KMS-11 (cell line): ENCODE measurements around the gene KICS2.

ENCODE experiments used
- H2AFZ ChIP-seq: fragments of 200-600 bp; sonication (generic); 2 replicates; pipeline ENCODE4 v1.6.1; 2016; ENCODE audit warnings: antibody characterized with exemption, mixed run types, low read depth
- H3K27ac ChIP-seq: fragments of 200-600 bp; sonication (generic); 2 replicates; pipeline ENCODE4 v1.6.1; 2016; ENCODE audit warnings: mild to moderate bottlenecking, mixed run types
- H3K27me3 ChIP-seq: fragments of 200-600 bp; sonication (generic); 2 replicates; pipeline ENCODE4 v1.6.1; 2017; ENCODE audit warnings: mild to moderate bottlenecking, low read depth, mixed run types, moderate library complexity; ENCODE audit not compliant: insufficient read depth
- H3K36me3 ChIP-seq: fragments of 200-600 bp; sonication (generic); 2 replicates; pipeline ENCODE4 v1.6.1; 2017; ENCODE audit warnings: mild to moderate bottlenecking, mixed run types; ENCODE audit not compliant: insufficient read depth
- H3K4me1 ChIP-seq: fragments of 200-600 bp; sonication (generic); 2 replicates; pipeline ENCODE4 v1.6.1; 2016; ENCODE audit warnings: mild to moderate bottlenecking, low read depth, mixed run types; ENCODE audit not compliant: poor library complexity, severe bottlenecking
- H3K4me2 ChIP-seq: fragments of 200-600 bp; sonication (generic); 2 replicates; pipeline ENCODE4 v1.7.0; 2016; ENCODE audit warnings: mild to moderate bottlenecking, mixed run types
- H3K4me3 ChIP-seq: fragments of 200-600 bp; sonication (generic); IDR thresholded peaks from 2 replicates; pipeline ENCODE4 v1.6.1; 2017; ENCODE audit warnings: low read depth, low read length, mixed read lengths; ENCODE audit not compliant: insufficient read depth
- H3K79me2 ChIP-seq: fragments of 200-600 bp; sonication (generic); 2 replicates; pipeline ENCODE4 v1.6.1; 2016; ENCODE audit warnings: low read depth, mixed run types; ENCODE audit not compliant: insufficient read depth
- H3K9ac ChIP-seq: fragments of 200-600 bp; sonication (generic); 2 replicates; pipeline ENCODE4 v1.6.1; 2016; ENCODE audit warnings: mild to moderate bottlenecking, mixed run types
- H4K20me1 ChIP-seq: fragments of 200-600 bp; sonication (generic); 2 replicates; pipeline ENCODE4 v1.6.1; 2016; ENCODE audit warnings: mild to moderate bottlenecking, mixed run types; ENCODE audit not compliant: insufficient read depth
- TF ChIP-seq, protein P1 (sequence below): fragments of 200-600 bp; sonication (generic); conservative IDR thresholded peaks from 2 replicates; pipeline ENCODE4 v1.6.1; 2017; ENCODE audit warnings: low read depth, mild to moderate bottlenecking, antibody characterized with exemption, low read length, moderate library complexity, mixed read lengths

Gene KICS2

GRCh38 chr12:64255249-64255648, 33.2 kb upstream of the KICS2 start:
- H3K27me3 ChIP-seq = no peaks in the 10 kb centered on the region
- H3K4me1 ChIP-seq = peaks cover 7% of the 10 kb centered on the region
- H4K20me1 ChIP-seq = no peaks in the 10 kb centered on the region
- H3K27ac ChIP-seq = no peak overlapping the region
- no peaks in the 10 kb centered on the region for H3K79me2 ChIP-seq
- H3K9ac ChIP-seq = no peak overlapping the region
- H3K4me2 ChIP-seq = no peak overlapping the region
- no peaks in the 10 kb centered on the region for H3K36me3 ChIP-seq
- H2AFZ ChIP-seq = no peak overlapping the region
- TF ChIP-seq, protein P1, sequence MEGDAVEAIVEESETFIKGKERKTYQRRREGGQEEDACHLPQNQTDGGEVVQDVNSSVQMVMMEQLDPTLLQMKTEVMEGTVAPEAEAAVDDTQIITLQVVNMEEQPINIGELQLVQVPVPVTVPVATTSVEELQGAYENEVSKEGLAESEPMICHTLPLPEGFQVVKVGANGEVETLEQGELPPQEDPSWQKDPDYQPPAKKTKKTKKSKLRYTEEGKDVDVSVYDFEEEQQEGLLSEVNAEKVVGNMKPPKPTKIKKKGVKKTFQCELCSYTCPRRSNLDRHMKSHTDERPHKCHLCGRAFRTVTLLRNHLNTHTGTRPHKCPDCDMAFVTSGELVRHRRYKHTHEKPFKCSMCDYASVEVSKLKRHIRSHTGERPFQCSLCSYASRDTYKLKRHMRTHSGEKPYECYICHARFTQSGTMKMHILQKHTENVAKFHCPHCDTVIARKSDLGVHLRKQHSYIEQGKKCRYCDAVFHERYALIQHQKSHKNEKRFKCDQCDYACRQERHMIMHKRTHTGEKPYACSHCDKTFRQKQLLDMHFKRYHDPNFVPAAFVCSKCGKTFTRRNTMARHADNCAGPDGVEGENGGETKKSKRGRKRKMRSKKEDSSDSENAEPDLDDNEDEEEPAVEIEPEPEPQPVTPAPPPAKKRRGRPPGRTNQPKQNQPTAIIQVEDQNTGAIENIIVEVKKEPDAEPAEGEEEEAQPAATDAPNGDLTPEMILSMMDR = no peak
- no peak overlapping the region for H3K4me3 ChIP-seq

GRCh38 chr12:64253356-64253755, 31.3 kb upstream of the KICS2 start:
- Histone ChIP-seq H3K4me3 (no peak overlapping the region), H3K27ac (no peak overlapping the region), H3K36me3 (no peaks in the 10 kb centered on the region), H3K27me3 (no peaks in the 10 kb centered on the region), H3K4me1 (peaks cover 7% of the 10 kb centered on the region), H3K79me2 (no peaks in the 10 kb centered on the region), H3K4me2 (no peak overlapping the region), H2AFZ (peak overlapping the region; percentile 7; the same call in 1 of the 2 replicates), H4K20me1 (no peaks in the 10 kb centered on the region), H3K9ac (no peak overlapping the region)
- TF ChIP-seq, protein P1 = no peak

DNA sequence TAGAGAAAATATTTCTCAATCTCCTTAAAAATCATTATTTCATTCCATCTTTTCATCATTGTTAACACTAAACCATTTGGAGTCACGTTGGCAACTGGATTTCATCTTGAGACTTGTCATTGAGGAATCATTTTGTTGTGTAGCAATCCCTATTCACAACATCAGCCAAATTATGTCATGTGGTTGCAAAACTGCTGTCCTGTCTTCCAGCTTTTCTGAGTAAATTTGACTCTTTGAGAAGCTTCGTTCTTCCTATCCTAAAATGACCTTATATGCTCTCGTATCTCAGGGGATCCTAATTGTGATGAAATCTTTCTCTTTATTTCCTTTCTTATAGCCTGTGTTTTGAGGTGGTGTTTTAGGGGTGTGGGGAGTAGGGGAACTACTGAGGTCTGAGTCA, 30.6 kb upstream of the KICS2 start:
- no peak overlapping the region for H3K27ac ChIP-seq
- H3K4me3 ChIP-seq = no peak overlapping the region
- no peak overlapping the region for H2AFZ ChIP-seq
- TF ChIP-seq, protein P1 = no peak
- no peaks in the 10 kb centered on the region for H4K20me1 ChIP-seq
- H3K9ac ChIP-seq = no peak overlapping the region
- H3K79me2 ChIP-seq = no peaks in the 10 kb centered on the region
- no peaks in the 10 kb centered on the region for H3K27me3 ChIP-seq
- H3K4me1 ChIP-seq = peaks cover 7% of the 10 kb centered on the region
- H3K36me3 ChIP-seq = no peaks in the 10 kb centered on the region
- H3K4me2 ChIP-seq = no peak overlapping the region

- Histone ChIP-seq H3K79me2 (no peaks in the 10 kb centered on the region), H3K4me1 (peaks cover 7% of the 10 kb centered on the region), H3K27me3 (no peaks in the 10 kb centered on the region), H3K4me3 (no peak overlapping the region), H3K27ac (no peak overlapping the region), H3K9ac (no peak overlapping the region), H3K4me2 (no peak overlapping the region), H2AFZ (no peak overlapping the region), H3K36me3 (no peaks in the 10 kb centered on the region), H4K20me1 (no peaks in the 10 kb centered on the region)
- TF ChIP-seq, protein P1 = no peak
Measured at GRCh38 chr12:64243809-64244208, 21.7 kb upstream of the KICS2 start.
